Neutrophil (primary cell): ENCODE data around the gene CISD3.

Source experiments
- H3K27ac ChIP-seq: fragments of 200-600 bp; sonication (generic); 2 replicates; pipeline ENCODE4 v1.5.1; 2016; ENCODE audit warnings: mild to moderate bottlenecking, moderate library complexity
- H3K27me3 ChIP-seq: fragments of 200-600 bp; sonication (generic); 2 replicates; pipeline ENCODE4 v1.6.0; 2016; ENCODE audit warnings: mild to moderate bottlenecking
- H3K36me3 ChIP-seq: fragments of 200-600 bp; sonication (generic); 2 replicates; pipeline ENCODE4 v1.5.1; 2017
- H3K4me1 ChIP-seq, 2 experiments: fragments of 200-600 bp in 1 of 2; sonication (generic) in 1 of 2; 1 replicate in 1 of 2; 2 replicates in 1 of 2; pipeline versions ENCODE4 v1.5.1 to v1.6.1; 2013 to 2016; ENCODE audit warnings: low read depth in 1 of 2, low read length in 1 of 2, mild to moderate bottlenecking in 1 of 2, moderate library complexity in 1 of 2; ENCODE audit not compliant: control insufficient read depth in 1 of 2, insufficient read depth in 1 of 2
- H3K4me3 ChIP-seq, 2 experiments: fragments of 200-600 bp in 1 of 2; sonication (generic) in 1 of 2; 1 replicate in 1 of 2; 2 replicates in 1 of 2; pipeline ENCODE4 v1.5.1; 2013 to 2016; ENCODE audit warnings: low read depth in 1 of 2, low read length in 1 of 2, mild to moderate bottlenecking in 1 of 2, moderate library complexity in 1 of 2
- H3K9me3 ChIP-seq: fragments of 200-600 bp; sonication (generic); 2 replicates; pipeline ENCODE4 v1.5.1; 2016
- CTCF ChIP-seq: fragments of 200-600 bp; sonication (generic); IDR thresholded peaks from 2 replicates; pipeline ENCODE4 v1.5.1; 2016; ENCODE audit warnings: antibody characterized with exemption

The CISD3 gene

GRCh38 chr17:38783227-38783626 is 53.1 kb downstream of the CISD3 start:
- no peaks in the 10 kb centered on the region for H3K27me3 ChIP-seq
- no peaks in the 10 kb centered on the region for H3K9me3 ChIP-seq
- H3K36me3 ChIP-seq = peaks cover 83% of the 10 kb centered on the region
- TF ChIP-seq CTCF = no peak
- no peaks in the 10 kb centered on the region for H3K4me1 ChIP-seq
- no peak overlapping the region for H3K4me3 ChIP-seq
- H3K27ac ChIP-seq = no peak overlapping the region
